GM23338 (cell line): ENCODE data around the gene SLC17A8. TPM values are rescaled to one million over a fixed set of nuclear protein-coding genes. Genes with fewer than 3 reads are reported as not detected.

ENCODE experiments used
- ATAC-seq: fragments of 200-7000 bp; cut with Tn5 transposase; 3 replicates; pipeline ENCODE4 v1.9.1; 2020
- DNase-seq: peaks from one replicate; pipeline ENCODE4 v3.0.0-alpha.2; 2015; ENCODE audit warnings: low spot score
- H2AFZ ChIP-seq: fragments of 200-600 bp; sonication (generic); 2 replicates; pipeline ENCODE4 v1.8.0; 2016; ENCODE audit warnings: antibody characterized with exemption, mild to moderate bottlenecking, moderate library complexity
- H3F3A ChIP-seq: fragments of 200-600 bp; sonication (generic); replicated peaks from 2 replicates; pipeline ENCODE4 v1.8.0; 2017; ENCODE audit warnings: antibody characterized with exemption, mixed run types, low read depth
- H3K27ac ChIP-seq: fragments of 200-600 bp; sonication (generic); 2 replicates; pipeline ENCODE4 v1.6.1; 2016; ENCODE audit warnings: low read depth
- H3K27me3 ChIP-seq: fragments of 200-600 bp; sonication (generic); 2 replicates; pipeline ENCODE4 v1.8.0; 2016; ENCODE audit warnings: mild to moderate bottlenecking, mixed run types, moderate library complexity; ENCODE audit not compliant: insufficient read depth
- H3K36me3 ChIP-seq: fragments of 200-600 bp; sonication (generic); 2 replicates; pipeline ENCODE4 v1.8.0; 2016; ENCODE audit warnings: mild to moderate bottlenecking; ENCODE audit not compliant: insufficient read depth
- H3K4me1 ChIP-seq: fragments of 200-600 bp; sonication (generic); 2 replicates; pipeline ENCODE4 v1.8.0; 2016; ENCODE audit warnings: mild to moderate bottlenecking, moderate library complexity; ENCODE audit not compliant: insufficient read depth
- H3K4me2 ChIP-seq: fragments of 200-600 bp; sonication (generic); 2 replicates; pipeline ENCODE4 v1.7.1; 2017; ENCODE audit warnings: mixed run types
- H3K4me3 ChIP-seq: fragments of 200-600 bp; sonication (generic); 2 replicates; pipeline ENCODE4 v1.6.1; 2016; ENCODE audit warnings: mixed run types
- H3K79me2 ChIP-seq: fragments of 200-600 bp; sonication (generic); replicated peaks from 2 replicates; pipeline ENCODE4 v1.8.0; 2017; ENCODE audit warnings: mild to moderate bottlenecking; ENCODE audit not compliant: insufficient read depth
- H3K9me2 ChIP-seq: fragments of 200-600 bp; sonication (generic); 2 replicates; pipeline ENCODE4 v1.8.0; 2017; ENCODE audit not compliant: insufficient read depth
- H4K20me1 ChIP-seq: fragments of 200-600 bp; sonication (generic); replicated peaks from 2 replicates; pipeline ENCODE4 v1.8.0; 2017; ENCODE audit warnings: mild to moderate bottlenecking; ENCODE audit not compliant: insufficient read depth
- H3K27ac Mint-ChIP-seq: 2 replicates; pipeline ENCODE4 v1.8.0; 2020; ENCODE audit warnings: inconsistent platforms, mild to moderate bottlenecking, moderate library complexity, mixed read lengths
- H3K27me3 Mint-ChIP-seq: 3 replicates; pipeline ENCODE4 v1.8.0; 2022; ENCODE audit warnings: low read depth, mild to moderate bottlenecking, moderate library complexity, mixed read lengths, inconsistent platforms; ENCODE audit not compliant: insufficient read depth, poor library complexity
- H3K36me3 Mint-ChIP-seq: 3 replicates; pipeline ENCODE4 v1.8.0; 2021; ENCODE audit warnings: low read depth, mild to moderate bottlenecking, inconsistent platforms, moderate library complexity, mixed read lengths
- H3K4me1 Mint-ChIP-seq: 3 replicates; pipeline ENCODE4 v1.8.0; 2020; ENCODE audit warnings: mild to moderate bottlenecking, inconsistent platforms, mixed read lengths
- H3K4me3 Mint-ChIP-seq: 3 replicates; pipeline ENCODE4 v1.8.0; 2021; ENCODE audit warnings: moderate library complexity, mild to moderate bottlenecking, inconsistent platforms, mixed read lengths
- H3K9me3 Mint-ChIP-seq: 3 replicates; pipeline ENCODE4 v1.8.0; 2020; ENCODE audit warnings: moderate library complexity, mild to moderate bottlenecking, inconsistent platforms, mixed read lengths
- REST ChIP-seq: IDR thresholded peaks from one replicate; pipeline ENCODE4 v1.6.1; 2018; ENCODE audit warnings: antibody characterized with exemption; ENCODE audit not compliant: unreplicated experiment
- ZNF331 ChIP-seq: fragments of 250-450 bp; sonication (Bioruptor Pico); IDR thresholded peaks from 2 replicates; pipeline ENCODE4 v1.5.0; 2020; ENCODE audit warnings: low read depth, mild to moderate bottlenecking, moderate library complexity
- polyA plus RNA-seq: library from polyadenylated mRNA; unstranded; fragments of >200 nt; fragmentation: Nextera tagmentation; extraction: Ambion mirVana; gene quantifications from 2 replicates; pipeline ENCODE4 v1.2.1, GENCODE V29; 2016
- total RNA-seq: library from RNA; depleted of rRNA; stranded (reverse); fragments of >200 nt; shearing (Covaris generic); gene quantifications from 2 replicates; pipeline ENCODE4 v1.2.3, GENCODE V29; 2014
- TF ChIP-seq, protein P1 (sequence below): fragments of 250-450 bp; sonication (Bioruptor Pico); IDR thresholded peaks from 2 replicates; pipeline ENCODE4 v1.5.0; 2020; ENCODE audit warnings: mild to moderate bottlenecking, moderate library complexity

The SLC17A8 gene
- total and polyA plus RNA-seq, 2 experiments from 2014 or later: 0.05 to 0.24 TPM

DNA sequence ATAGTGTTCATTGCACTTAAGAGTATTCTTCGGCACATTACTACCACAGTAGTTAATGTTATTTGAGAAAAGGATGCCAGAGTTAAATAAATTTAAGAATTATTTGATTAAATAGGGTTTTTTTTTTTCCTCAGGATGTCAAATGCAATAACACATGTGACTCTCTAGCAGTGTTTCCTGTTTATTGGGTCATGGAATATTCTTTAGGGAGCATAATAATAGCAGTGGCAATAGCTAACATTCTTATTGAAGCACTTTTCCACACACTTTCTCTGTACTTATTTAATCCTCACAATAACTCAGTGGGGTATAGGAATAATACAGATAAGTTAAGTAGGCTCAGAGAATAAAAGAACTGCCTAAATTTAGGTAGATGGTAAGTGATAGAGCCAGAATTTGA lies 45.6 kb upstream of the SLC17A8 start (continued):
- TF ChIP-seq REST: no peak

- H3K9me3 Mint-ChIP-seq: no peaks in the 10 kb centered on the region
- no peak overlapping the region for H3K4me3 Mint-ChIP-seq
- H3K4me3 ChIP-seq: no peak overlapping the region
- no peaks in the 10 kb centered on the region for H4K20me1 ChIP-seq
- H3K27ac ChIP-seq: no peak overlapping the region
- peaks cover 36% of the 10 kb centered on the region for H3K36me3 Mint-ChIP-seq
- DNase-seq: no peak
- no peaks in the 10 kb centered on the region for H3K4me1 ChIP-seq
- H3K27ac Mint-ChIP-seq: no peak overlapping the region
- H2AFZ ChIP-seq: no peak overlapping the region
- no peaks in the 10 kb centered on the region for H3K4me1 Mint-ChIP-seq
- no peaks in the 10 kb centered on the region for H3K79me2 ChIP-seq
- no peaks in the 10 kb centered on the region for H3F3A ChIP-seq
- TF ChIP-seq, protein P1, sequence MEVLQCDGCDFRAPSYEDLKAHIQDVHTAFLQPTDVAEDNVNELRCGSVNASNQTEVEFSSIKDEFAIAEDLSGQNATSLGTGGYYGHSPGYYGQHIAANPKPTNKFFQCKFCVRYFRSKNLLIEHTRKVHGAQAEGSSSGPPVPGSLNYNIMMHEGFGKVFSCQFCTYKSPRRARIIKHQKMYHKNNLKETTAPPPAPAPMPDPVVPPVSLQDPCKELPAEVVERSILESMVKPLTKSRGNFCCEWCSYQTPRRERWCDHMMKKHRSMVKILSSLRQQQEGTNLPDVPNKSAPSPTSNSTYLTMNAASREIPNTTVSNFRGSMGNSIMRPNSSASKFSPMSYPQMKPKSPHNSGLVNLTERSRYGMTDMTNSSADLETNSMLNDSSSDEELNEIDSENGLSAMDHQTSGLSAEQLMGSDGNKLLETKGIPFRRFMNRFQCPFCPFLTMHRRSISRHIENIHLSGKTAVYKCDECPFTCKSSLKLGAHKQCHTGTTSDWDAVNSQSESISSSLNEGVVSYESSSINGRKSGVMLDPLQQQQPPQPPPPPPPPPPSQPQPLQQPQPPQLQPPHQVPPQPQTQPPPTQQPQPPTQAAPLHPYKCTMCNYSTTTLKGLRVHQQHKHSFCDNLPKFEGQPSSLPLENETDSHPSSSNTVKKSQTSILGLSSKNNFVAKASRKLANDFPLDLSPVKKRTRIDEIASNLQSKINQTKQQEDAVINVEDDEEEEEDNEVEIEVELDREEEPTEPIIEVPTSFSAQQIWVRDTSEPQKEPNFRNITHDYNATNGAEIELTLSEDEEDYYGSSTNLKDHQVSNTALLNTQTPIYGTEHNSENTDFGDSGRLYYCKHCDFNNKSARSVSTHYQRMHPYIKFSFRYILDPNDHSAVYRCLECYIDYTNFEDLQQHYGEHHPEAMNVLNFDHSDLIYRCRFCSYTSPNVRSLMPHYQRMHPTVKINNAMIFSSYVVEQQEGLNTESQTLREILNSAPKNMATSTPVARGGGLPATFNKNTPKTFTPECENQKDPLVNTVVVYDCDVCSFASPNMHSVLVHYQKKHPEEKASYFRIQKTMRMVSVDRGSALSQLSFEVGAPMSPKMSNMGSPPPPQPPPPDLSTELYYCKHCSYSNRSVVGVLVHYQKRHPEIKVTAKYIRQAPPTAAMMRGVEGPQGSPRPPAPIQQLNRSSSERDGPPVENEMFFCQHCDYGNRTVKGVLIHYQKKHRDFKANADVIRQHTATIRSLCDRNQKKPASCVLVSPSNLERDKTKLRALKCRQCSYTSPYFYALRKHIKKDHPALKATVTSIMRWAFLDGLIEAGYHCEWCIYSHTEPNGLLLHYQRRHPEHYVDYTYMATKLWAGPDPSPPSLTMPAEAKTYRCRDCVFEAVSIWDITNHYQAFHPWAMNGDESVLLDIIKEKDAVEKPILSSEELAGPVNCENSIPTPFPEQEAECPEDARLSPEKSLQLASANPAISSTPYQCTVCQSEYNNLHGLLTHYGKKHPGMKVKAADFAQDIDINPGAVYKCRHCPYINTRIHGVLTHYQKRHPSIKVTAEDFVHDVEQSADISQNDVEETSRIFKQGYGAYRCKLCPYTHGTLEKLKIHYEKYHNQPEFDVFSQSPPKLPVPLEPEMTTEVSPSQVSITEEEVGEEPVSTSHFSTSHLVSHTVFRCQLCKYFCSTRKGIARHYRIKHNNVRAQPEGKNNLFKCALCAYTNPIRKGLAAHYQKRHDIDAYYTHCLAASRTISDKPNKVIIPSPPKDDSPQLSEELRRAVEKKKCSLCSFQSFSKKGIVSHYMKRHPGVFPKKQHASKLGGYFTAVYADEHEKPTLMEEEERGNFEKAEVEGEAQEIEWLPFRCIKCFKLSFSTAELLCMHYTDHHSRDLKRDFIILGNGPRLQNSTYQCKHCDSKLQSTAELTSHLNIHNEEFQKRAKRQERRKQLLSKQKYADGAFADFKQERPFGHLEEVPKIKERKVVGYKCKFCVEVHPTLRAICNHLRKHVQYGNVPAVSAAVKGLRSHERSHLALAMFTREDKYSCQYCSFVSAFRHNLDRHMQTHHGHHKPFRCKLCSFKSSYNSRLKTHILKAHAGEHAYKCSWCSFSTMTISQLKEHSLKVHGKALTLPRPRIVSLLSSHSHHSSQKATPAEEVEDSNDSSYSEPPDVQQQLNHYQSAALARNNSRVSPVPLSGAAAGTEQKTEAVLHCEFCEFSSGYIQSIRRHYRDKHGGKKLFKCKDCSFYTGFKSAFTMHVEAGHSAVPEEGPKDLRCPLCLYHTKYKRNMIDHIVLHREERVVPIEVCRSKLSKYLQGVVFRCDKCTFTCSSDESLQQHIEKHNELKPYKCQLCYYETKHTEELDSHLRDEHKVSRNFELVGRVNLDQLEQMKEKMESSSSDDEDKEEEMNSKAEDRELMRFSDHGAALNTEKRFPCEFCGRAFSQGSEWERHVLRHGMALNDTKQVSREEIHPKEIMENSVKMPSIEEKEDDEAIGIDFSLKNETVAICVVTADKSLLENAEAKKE (CRISPR knock-in tag): no peak
- TF ChIP-seq ZNF331 (CRISPR knock-in tag): no peak
- H3K27me3 Mint-ChIP-seq: no peaks in the 10 kb centered on the region
- H3K36me3 ChIP-seq: peaks cover 1% of the 10 kb centered on the region; the same call in 1 of the 2 replicates
- no peaks in the 10 kb centered on the region for H3K27me3 ChIP-seq
- H3K9me2 ChIP-seq: no peaks in the 10 kb centered on the region
- no peak overlapping the region for H3K4me2 ChIP-seq
- no peak for ATAC-seq
Observed at GRCh38 chr12:100317371-100317770, 39.5 kb upstream of the SLC17A8 start.
